ENCODE data around the gene AMZ2.
"Not testable (repeated sequence)": the region's sequence is repeated elsewhere in the genome, so short reads cannot be mapped to it uniquely, and the experiment has no call there.

The AMZ2 gene

GRCh38 chr17:68281965-68282364 is 34.1 kb downstream of the AMZ2 start:
- not testable (repeated sequence) for H3K4me3 ChIP-seq (ENCODE audit: low read length); DNase-seq (ENCODE audit: low read depth, low spot score)

GRCh38 chr17:68288375-68288774 is 40.5 kb downstream of the AMZ2 start:
- H3K4me3 ChIP-seq (ENCODE audit: low read length) = no peak overlapping the region
- DNase-seq (ENCODE audit: low read depth, low spot score) = no peak

- peak; percentile 35 for DNase-seq (ENCODE audit: low read depth, low spot score)
- no peak overlapping the region for H3K4me3 ChIP-seq (ENCODE audit: low read length)
Observed at GRCh38 chr17:68288804-68289203, 41.0 kb downstream of the AMZ2 start.

- H3K4me3 ChIP-seq (ENCODE audit: low read length) = no peak overlapping the region
- no peak for DNase-seq (ENCODE audit: low read depth, low spot score)
Observed at GRCh38 chr17:68289473-68289872, 41.6 kb downstream of the AMZ2 start.

- H3K4me3 ChIP-seq (ENCODE audit: low read length) = peak overlapping the region; percentile 63
- DNase-seq (ENCODE audit: low read depth, low spot score) = no peak
Observed at GRCh38 chr17:68289936-68290267, 42.1 kb downstream of the AMZ2 start.

- peak; percentile 65 for DNase-seq (ENCODE audit: low read depth, low spot score)
- peak overlapping the region; percentile 63 for H3K4me3 ChIP-seq (ENCODE audit: low read length)
Observed at GRCh38 chr17:68290268-68290954, 42.6 kb downstream of the AMZ2 start.

GRCh38 chr17:68290955-68291835 is 43.4 kb downstream of the AMZ2 start, which contains the start of the genes ARSG and SLC16A6:
ARSG (plus strand) TSS chr17:68291495; CDS start chr17:68307494, 15,999 bp downstream.
SLC16A6 (minus strand) TSS chr17:68291127; CDS start chr17:68278320, 12,807 bp downstream.
- peak within 1 kb of the TSS; percentile 63 for H3K4me3 ChIP-seq (ENCODE audit: low read length)

GRCh38 chr17:68291836-68292688 is 44.2 kb downstream of the AMZ2 start:
- DNase-seq (ENCODE audit: low read depth, low spot score) = peak; percentile 77
- H3K4me3 ChIP-seq (ENCODE audit: low read length) = peak overlapping the region; percentile 61

More at GRCh38 chr17:68290955-68291835, 43.4 kb downstream of the AMZ2 start, which contains the start of the genes ARSG and SLC16A6:
- DNase-seq (ENCODE audit: low read depth, low spot score) = peak; percentile 71

GRCh38 chr17:68292689-68293040 is 44.8 kb downstream of the AMZ2 start:
- peak overlapping the region; percentile 61 for H3K4me3 ChIP-seq (ENCODE audit: low read length)
- no peak for DNase-seq (ENCODE audit: low read depth, low spot score)

GRCh38 chr17:68293490-68294195 is 45.8 kb downstream of the AMZ2 start:
- no peak overlapping the region for H3K4me3 ChIP-seq (ENCODE audit: low read length)
- no peak for DNase-seq (ENCODE audit: low read depth, low spot score)

GRCh38 chr17:68294196-68294555 is 46.3 kb downstream of the AMZ2 start:
- H3K4me3 ChIP-seq (ENCODE audit: low read length) = no peak overlapping the region
- no peak for DNase-seq (ENCODE audit: low read depth, low spot score)

GRCh38 chr17:68294617-68295016 is 46.8 kb downstream of the AMZ2 start:
- DNase-seq (ENCODE audit: low read depth, low spot score) = no peak

GRCh38 chr17:68295086-68295485 is 47.2 kb downstream of the AMZ2 start:
- no peak overlapping the region for H3K4me3 ChIP-seq (ENCODE audit: low read length)
- DNase-seq (ENCODE audit: low read depth, low spot score) = no peak

More at GRCh38 chr17:68294617-68295016, 46.8 kb downstream of the AMZ2 start:
- H3K4me3 ChIP-seq (ENCODE audit: low read length) = no peak overlapping the region

- peak; percentile 84 for DNase-seq (ENCODE audit: low read depth, low spot score)
- H3K4me3 ChIP-seq (ENCODE audit: low read length) = peak overlapping the region; percentile 8; the same call in 1 of the 2 replicates
Observed at GRCh38 chr17:68296217-68297191, 48.7 kb downstream of the AMZ2 start.

- H3K4me3 ChIP-seq (ENCODE audit: low read length) = no peak overlapping the region
- DNase-seq (ENCODE audit: low read depth, low spot score) = no peak
Observed at GRCh38 chr17:68297195-68297594, 49.4 kb downstream of the AMZ2 start.

GRCh38 chr17:68298601-68299000 is 50.8 kb downstream of the AMZ2 start:
- no peak overlapping the region for H3K4me3 ChIP-seq (ENCODE audit: low read length)
- no peak for DNase-seq (ENCODE audit: low read depth, low spot score)

GRCh38 chr17:68299817-68300216 is 52.0 kb downstream of the AMZ2 start:
- no peak for DNase-seq (ENCODE audit: low read depth, low spot score)
- H3K4me3 ChIP-seq (ENCODE audit: low read length) = no peak overlapping the region
